GM18858 (cell line): ENCODE measurements around the gene NDUFS8.

Experiments
- ATAC-seq: cut with Tn5 transposase; IDR thresholded peaks from one replicate; pipeline ENCODE4 v1.9.1; 2021; ENCODE audit not compliant: unreplicated experiment

The NDUFS8 gene

DNA sequence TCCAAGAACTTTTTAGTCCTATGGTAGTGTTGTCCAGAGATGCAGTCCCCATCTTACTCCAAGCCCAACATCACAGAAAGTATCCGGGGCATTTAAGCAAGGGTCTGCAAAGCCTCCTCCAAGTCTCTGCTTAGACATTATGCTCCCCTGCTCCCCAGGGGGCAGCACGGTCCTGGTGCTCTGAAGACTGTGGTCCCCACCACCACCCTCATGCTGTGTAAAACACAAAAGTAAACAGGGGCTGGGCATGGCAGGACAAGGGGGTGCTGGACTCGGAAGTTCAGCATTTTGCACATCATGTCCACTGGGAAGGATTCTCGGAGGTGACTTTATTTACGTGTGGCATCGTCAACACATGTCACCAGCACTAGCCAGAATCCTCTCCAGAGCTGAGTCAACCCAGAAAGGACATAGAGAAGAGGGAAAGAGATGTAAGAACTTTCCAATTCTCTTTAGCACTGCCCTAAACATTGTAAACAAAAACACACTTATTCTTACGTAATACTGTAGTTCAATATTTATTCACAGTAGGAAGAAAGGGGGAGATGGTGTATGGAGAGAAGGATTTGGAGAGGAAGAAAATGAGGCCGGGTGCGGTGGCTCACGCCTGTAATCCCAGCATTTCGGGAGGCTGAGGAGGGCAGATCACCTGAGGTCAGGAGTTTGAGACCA lies 46.0 kb downstream of the NDUFS8 start:
- ATAC-seq, result no peak

DNA sequence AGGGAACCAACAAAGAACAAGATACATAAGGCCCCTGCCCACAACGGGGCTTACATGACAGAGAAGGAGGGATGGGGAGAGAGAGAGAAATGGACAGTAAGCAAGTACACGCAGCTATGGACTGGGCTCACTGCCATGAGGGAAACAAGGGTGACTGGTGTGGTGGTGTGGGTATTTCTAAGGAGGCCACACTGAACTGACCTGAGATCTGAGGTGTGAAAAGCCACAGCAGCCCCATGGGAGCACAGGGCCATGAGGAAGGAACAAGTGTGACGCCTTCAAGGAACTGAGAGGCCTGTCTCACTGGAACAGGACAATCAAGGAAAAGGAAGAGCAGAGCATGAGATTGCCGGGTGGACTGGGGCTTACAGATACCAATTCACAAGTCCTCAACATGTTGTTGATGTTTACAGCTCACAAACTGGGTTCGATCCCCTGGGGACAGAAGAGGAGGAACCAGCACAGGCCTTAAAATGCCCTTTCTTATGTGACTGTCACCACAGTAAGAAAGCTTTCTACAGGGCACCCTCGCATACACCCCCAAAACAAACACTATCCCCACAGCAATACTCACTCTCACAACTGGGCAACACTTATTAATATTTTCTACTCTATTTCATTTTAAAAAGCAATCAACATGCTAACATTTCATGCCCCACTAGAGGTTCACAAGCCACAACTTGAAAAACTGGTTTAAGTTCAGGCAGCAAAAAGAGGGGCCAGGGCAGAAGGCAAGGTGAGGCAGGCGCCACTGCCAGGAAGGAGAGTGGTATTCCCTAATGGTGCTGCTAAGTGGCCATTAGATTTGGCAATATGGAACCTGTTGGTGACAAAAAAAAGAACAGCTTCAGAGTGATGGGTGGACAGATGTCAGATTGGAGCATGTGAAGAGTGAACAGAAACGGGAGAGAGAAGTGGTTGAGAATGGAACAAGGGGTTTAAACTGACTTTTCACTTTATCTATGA lies 47.4 kb downstream of the NDUFS8 start:
- no peak for ATAC-seq

DNA sequence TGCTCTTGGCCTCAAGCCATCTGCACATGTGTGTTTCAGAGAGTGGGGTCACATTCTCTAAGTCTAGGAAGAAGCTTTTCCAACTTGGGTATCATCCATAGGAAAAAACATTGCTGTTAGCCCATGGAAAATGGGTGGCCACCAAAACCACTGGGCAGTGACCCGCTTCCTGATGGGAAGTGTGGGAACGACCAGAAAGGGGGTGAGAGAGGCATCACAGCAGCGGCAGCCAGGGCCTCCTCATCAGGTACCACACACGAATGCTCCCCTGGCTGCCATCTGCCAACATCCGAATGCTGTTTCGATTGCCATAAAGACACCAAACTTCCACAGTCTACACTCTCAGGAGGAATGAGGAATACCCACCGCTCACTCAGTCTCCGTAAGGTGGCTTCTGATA lies 50.4 kb downstream of the NDUFS8 start:
- no peak for ATAC-seq

DNA sequence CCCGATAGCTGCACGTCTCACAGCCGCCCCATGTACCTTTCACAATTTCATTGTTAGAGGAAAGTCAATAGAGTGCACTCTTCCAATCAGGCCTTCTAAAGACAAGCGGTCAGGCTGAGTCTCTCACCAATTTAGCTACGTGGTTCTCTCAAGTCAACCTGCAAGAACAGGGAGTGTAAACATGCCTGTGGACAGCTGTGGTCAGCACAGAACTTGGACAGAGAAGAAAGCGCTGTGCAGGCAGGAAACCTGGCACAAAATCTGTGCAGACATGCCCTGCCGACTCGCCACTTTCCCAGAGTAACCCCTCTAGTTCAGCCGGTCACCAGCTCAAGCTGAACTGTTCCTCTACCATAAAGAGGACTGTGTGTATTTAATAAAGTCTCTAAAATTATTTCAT lies 51.2 kb downstream of the NDUFS8 start:
- no peak for ATAC-seq

DNA sequence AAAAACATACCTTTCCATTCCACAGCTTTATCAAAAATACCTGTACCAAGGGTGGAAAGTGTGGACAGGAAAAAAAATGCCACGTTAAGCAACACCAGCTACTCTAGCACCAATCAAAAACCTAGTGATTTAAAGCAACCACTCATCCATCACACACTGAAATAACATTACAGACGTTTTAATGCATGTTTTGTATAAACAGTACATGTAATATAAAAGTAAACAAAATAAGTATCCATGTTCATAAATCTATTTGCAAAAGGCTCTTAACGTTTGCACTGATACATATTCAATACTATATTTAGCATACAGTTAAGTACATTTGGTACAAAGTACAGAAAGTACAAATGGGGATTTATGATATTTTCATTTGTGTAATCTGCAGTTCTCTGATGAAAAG lies 52.0 kb downstream of the NDUFS8 start:
- no peak for ATAC-seq

DNA sequence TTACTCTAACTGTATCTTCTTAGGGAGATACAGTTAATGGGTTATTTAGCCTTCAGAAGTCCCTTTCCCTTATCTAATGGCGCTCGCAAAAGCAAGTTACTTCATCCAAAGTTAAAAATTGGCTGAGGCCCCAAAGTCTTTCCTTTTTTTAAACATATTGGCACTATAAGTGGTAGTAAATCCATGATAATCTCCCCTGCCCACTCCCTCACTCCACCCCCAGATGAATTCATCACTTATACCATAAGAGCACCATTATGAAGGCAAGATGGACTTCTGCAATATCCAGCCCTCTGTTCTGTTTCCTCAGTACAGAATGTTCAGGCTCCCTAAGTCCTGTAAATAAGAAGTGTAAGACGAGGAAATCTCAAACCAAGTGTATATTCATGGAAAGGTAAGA lies 53.0 kb downstream of the NDUFS8 start:
- no peak for ATAC-seq
